ENCODE results near the gene SLC22A7. TPM values are rescaled to one million over a fixed set of nuclear protein-coding genes. Genes with fewer than 3 reads are reported as not detected.
A peak's percentile ranks its signal among the peaks of the same experiment; 100 is the strongest.
"Not testable (repeated sequence)": the region's sequence is repeated elsewhere in the genome, so short reads cannot be mapped to it uniquely, and the experiment has no call there.

The SLC22A7 gene
- total RNA-seq, 1 donor from 2014 or later, result not detected

DNA sequence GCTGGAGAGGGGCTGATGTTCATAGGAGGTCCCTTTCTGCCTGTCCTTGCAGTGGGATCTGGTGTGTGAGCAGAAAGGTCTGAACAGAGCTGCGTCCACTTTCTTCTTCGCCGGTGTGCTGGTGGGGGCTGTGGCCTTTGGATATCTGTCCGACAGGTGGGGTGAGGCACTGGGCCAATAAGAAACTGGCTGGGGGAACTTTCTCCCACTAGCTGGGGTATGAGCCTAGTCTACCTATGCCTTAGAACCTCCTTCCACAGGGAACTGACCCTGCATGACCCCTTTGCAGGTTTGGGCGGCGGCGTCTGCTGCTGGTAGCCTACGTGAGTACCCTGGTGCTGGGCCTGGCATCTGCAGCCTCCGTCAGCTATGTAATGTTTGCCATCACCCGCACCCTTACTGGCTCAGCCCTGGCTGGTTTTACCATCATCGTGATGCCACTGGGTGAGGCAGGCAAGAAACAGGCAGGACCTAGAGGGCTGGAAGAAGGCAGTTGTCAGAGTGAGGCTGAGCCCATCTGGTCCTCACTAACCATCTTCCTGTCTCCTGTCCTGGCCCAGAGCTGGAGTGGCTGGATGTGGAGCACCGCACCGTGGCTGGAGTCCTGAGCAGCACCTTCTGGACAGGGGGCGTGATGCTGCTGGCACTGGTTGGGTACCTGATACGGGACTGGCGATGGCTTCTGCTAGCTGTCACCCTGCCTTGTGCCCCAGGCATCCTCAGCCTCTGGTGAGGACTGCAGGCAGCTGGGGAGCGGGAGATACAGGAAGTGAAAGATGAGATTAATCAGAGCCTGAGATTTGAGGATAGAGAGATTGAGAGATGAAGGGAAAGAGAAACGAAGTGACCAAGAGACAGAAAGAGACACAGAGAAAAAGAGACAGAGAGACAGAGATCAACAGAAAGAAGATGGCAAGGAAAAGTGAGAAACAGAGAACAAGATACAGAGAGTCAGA lies 1.6 kb downstream of the SLC22A7 start:
- Histone ChIP-seq H3K4me3 (no peak overlapping the region), H3K36me3 (no peaks in the 10 kb centered on the region), H3K27me3 (no peaks in the 10 kb centered on the region), H3K4me1 (no peaks in the 10 kb centered on the region), H3K27ac (no peak overlapping the region), H3K9me3 (no peaks in the 10 kb centered on the region)
- intact Hi-C loops (cut with DNase I), result no loop called here
- DNase-seq (ENCODE audit: extremely low spot score in 2 of 2), result peak in 1 of 2 donors; percentile 60
- TF ChIP-seq POLR2AphosphoS5 (IDR thresholded peaks at IDR 0.05; ENCODE audit: insufficient read depth in 1 of 2, low read depth in 1 of 2), result no peak
- no peak for TF ChIP-seq POLR2A (IDR thresholded peaks at IDR 0.05)
- TF ChIP-seq, protein P1, sequence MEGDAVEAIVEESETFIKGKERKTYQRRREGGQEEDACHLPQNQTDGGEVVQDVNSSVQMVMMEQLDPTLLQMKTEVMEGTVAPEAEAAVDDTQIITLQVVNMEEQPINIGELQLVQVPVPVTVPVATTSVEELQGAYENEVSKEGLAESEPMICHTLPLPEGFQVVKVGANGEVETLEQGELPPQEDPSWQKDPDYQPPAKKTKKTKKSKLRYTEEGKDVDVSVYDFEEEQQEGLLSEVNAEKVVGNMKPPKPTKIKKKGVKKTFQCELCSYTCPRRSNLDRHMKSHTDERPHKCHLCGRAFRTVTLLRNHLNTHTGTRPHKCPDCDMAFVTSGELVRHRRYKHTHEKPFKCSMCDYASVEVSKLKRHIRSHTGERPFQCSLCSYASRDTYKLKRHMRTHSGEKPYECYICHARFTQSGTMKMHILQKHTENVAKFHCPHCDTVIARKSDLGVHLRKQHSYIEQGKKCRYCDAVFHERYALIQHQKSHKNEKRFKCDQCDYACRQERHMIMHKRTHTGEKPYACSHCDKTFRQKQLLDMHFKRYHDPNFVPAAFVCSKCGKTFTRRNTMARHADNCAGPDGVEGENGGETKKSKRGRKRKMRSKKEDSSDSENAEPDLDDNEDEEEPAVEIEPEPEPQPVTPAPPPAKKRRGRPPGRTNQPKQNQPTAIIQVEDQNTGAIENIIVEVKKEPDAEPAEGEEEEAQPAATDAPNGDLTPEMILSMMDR (IDR thresholded peaks at IDR 0.05), result no peak

DNA sequence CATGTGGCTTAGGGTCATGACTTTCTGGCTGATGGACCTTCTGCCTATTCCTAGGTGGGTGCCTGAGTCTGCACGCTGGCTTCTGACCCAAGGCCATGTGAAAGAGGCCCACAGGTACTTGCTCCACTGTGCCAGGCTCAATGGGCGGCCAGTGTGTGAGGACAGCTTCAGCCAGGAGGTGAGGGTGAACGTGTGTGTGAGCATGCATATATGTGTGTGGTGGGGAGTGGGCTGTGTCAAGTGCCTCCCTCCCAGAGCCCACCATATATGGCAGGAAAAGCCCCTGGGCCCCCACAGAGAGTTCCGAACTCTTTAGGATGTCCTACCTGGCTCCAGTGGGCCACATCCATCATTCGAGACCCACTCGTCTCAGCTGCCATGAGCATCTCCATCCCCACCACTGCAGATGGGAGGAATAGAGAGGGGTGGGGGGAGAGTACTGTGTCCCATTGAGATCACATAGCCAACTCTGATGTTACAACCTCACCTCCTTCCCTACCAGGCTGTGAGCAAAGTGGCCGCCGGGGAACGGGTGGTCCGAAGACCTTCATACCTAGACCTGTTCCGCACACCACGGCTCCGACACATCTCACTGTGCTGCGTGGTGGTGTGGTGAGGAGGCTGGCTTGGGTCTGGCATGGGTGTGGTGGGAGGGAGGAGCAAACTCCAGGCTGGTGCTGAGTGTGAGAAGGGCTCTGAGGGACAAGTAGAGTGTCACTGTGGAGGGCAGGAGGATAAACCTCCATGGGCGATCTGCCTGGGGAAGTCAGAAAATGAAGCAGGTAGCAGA lies 3.2 kb downstream of the SLC22A7 start:
- Histone ChIP-seq H3K36me3 (no peaks in the 10 kb centered on the region), H3K4me3 (no peak overlapping the region), H3K27ac (no peak overlapping the region), H3K27me3 (no peaks in the 10 kb centered on the region), H3K9me3 (no peaks in the 10 kb centered on the region), H3K4me1 (no peaks in the 10 kb centered on the region)
- DNase-seq (ENCODE audit: extremely low spot score in 2 of 2), result peak in 1 of 2 donors; percentile 65
- no peak for TF ChIP-seq POLR2A (IDR thresholded peaks at IDR 0.05)
- intact Hi-C loops (cut with DNase I), result no loop called here

DNA sequence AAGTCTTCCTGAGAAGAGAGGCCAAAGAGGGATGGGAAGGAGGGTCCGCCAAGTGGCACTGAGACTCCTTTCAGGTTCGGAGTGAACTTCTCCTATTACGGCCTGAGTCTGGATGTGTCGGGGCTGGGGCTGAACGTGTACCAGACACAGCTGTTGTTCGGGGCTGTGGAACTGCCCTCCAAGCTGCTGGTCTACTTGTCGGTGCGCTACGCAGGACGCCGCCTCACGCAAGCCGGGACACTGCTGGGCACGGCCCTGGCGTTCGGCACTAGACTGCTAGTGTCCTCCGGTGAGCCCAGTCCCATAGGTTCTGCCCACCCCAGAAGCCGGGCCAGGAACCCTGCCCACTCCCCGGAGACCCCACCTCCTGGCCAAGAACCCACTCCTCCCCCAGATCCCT lies 4.1 kb downstream of the SLC22A7 start:
- no peaks in the 10 kb centered on the region for H3K9me3 ChIP-seq
- TF ChIP-seq POLR2AphosphoS5 (IDR thresholded peaks at IDR 0.05; ENCODE audit: insufficient read depth in 1 of 2, low read depth in 1 of 2) (no peak), POLR2A (IDR thresholded peaks at IDR 0.05) (no peak)
- TF ChIP-seq, protein P1 (IDR thresholded peaks at IDR 0.05), result no peak
- DNase-seq (ENCODE audit: extremely low spot score in 2 of 2), result peak in 1 of 2 donors; percentile 56
- H3K4me3 ChIP-seq, result no peak overlapping the region
- intact Hi-C loops (cut with DNase I), result no loop called here
- H3K27me3 ChIP-seq, result no peaks in the 10 kb centered on the region
- H3K36me3 ChIP-seq, result no peaks in the 10 kb centered on the region
- no peaks in the 10 kb centered on the region for H3K4me1 ChIP-seq
- H3K27ac ChIP-seq, result no peak overlapping the region

DNA sequence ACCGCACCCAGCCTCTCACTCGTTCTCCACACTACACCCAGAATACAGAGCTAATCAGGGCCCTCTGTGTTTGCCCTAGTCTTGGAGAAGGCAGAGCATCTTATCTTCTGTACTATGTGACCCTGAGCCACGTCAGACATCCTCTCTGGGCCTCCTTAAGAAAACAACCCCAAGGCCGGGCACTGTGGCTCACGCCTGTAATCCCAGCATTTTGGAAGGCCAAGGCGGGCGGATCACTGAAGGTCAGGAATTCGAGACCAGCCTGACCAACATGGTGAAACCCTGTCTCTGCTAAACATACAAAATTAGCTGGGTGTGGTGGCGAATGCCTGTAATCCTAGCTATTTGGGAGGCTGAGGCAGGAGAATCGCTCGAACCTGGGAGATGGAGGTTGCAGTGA lies 4.9 kb downstream of the SLC22A7 start:
- H3K27ac ChIP-seq; H3K36me3 ChIP-seq; H3K9me3 ChIP-seq; intact Hi-C loops (cut with DNase I); H3K4me3 ChIP-seq; H3K4me1 ChIP-seq; H3K27me3 ChIP-seq: not testable (repeated sequence)
- DNase-seq (ENCODE audit: extremely low spot score in 2 of 2), result peak in 1 of 2 donors; percentile 56

DNA sequence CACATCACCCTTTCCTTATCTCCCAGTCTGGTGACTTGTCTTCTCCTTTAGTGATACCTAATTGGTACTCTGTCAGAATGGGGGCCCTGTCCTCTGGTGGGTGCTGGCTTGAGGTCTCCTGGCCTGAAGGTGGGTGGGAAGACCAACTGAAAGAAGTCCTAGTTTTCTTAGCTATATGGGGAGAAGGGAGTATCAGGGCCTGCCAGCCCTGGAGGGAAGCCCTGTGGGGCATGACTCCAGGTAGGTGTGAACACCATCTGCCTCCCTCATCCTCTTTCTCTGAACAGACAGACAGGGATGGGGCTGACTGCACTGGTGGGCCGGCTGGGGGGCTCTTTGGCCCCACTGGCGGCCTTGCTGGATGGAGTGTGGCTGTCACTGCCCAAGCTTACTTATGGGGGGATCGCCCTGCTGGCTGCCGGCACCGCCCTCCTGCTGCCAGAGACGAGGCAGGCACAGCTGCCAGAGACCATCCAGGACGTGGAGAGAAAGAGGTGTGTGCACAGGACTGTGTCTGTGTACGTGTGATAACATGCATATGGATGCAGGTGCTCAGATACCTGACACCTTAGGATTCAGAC lies 5.8 kb downstream of the SLC22A7 start:
- no peak overlapping the region for H3K27ac ChIP-seq
- H3K9me3 ChIP-seq, result no peaks in the 10 kb centered on the region
- intact Hi-C loops (cut with DNase I), result no loop called here
- H3K27me3 ChIP-seq, result no peaks in the 10 kb centered on the region
- no peak for TF ChIP-seq POLR2A (IDR thresholded peaks at IDR 0.05)
- TF ChIP-seq, protein P1 (IDR thresholded peaks at IDR 0.05), result no peak
- no peak for TF ChIP-seq POLR2AphosphoS5 (IDR thresholded peaks at IDR 0.05; ENCODE audit: insufficient read depth in 1 of 2, low read depth in 1 of 2)
- H3K4me1 ChIP-seq, result peaks cover 11% of the 10 kb centered on the region
- peak in 1 of 2 donors; percentile 70 for DNase-seq (ENCODE audit: extremely low spot score in 2 of 2)
- no peaks in the 10 kb centered on the region for H3K36me3 ChIP-seq
- H3K4me3 ChIP-seq, result no peak overlapping the region
